HG03571 (cell line): ENCODE results near the gene USP24.

Experiments
- ATAC-seq: cut with Tn5 transposase; IDR thresholded peaks from one replicate; pipeline ENCODE4 v1.9.1; 2021; ENCODE audit not compliant: unreplicated experiment

The USP24 gene

DNA sequence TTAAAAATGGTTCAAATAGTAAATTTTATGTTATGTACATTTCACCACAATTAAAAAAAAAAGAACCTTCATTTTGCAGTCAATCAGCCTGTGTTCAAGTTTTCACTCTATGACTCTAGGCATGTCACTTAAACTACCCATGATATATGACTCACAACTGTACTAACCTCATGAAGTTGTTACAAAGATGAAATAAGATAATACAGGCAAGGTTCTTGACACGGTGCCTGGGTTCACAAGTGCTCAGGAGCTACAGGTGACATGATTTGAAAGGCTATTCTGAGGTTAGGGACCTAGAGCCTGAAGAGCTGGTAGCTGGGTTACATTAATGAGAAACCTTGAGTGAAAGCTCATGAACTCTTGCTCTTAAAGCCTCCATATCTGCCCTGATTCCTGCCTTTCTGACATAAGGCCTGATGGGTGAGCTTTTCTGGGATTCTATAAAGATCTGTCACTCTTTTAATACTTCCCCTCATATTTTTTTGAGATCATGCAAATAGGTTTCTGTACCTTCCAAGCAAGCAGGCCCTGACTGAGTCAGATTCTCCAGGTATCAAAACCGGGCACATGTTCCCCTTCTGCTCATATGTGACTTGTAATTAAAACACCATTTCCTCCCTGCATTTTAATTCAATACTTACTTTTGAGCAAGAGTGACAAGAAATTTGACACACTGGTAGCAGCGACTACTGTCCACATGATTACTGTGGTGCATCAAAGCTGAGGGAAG lies 141.8 kb downstream of the USP24 start:
- no peak for ATAC-seq

DNA sequence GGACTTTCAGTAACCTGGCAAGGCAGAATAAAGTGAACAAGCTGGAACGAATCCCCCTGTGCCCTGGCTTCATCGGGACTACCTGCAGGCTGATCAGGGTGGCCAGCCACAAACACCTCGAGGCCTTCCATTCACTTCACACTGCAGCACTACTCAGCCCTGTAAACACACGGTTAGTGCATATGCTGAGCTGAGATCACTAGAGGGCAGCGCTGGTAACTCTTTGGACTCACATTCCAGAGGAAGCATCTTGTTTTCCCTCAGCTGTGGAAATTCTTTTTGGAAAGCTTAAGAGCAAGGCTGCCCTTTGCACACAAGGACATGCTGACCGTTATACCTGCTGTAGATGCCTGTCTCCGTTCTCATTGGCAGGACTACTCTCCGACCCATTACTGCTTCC lies 143.7 kb downstream of the USP24 start:
- ATAC-seq, result no peak

DNA sequence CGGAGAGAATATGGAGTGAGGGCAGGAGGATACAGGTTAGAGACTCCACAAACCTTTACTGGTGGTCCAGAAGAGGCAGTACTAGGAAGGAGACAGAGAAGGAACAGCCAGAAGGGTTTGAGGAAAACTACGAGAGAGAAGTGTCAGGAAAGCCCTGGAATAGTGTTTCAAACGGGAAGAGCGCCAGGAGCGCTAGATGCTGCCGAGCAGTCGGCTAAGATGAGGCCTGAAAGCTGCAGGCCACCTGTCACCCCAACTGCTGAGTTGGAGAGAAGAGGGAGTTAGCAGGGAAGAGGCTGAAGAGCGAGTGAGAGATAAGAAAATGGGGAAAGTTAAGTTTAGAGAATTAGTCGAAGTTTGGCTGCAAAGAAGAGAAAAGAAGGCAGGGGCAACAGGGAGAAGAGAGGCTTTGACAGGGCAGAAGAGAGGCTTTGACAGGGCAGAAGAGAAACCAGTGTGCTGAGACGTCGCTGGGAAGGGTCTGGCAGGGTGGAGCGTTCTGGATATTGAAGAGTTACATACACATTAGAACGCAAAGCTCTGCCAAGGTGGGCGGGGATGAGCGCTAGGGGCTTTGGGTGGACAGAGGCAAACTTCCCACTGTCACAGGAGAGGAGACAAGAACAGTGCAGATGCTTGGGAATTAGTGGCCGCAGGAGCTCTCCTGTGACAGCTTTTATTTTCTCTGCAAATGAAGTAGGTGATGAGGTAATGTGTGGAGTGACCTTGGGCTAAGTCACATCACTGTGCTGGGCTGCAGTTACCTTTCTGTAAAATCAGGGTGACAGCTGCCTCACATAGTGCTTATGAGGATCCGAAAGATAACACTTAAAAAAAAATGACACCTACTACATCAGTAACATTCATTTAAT lies 144.6 kb downstream of the USP24 start:
- ATAC-seq, result no peak

DNA sequence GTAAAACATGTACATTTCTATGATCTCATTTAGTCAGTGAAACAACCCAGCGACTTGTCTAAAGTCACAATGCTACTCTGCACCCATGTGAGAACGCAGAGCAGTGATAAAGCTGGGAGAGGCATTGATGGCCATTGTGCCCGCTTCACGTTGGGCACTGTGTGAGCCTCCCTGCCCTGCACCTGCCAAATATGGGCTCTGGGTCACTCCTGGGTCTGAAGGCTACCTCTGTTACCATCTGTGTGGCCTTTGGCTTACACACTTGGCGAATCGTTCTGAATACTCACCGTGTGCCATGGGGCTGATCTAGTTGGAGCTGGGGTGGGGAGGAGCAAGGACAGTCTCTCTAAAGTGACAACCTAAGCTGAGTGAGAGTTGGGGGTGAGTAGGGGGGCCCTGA lies 145.9 kb downstream of the USP24 start:
- ATAC-seq, result no peak

DNA sequence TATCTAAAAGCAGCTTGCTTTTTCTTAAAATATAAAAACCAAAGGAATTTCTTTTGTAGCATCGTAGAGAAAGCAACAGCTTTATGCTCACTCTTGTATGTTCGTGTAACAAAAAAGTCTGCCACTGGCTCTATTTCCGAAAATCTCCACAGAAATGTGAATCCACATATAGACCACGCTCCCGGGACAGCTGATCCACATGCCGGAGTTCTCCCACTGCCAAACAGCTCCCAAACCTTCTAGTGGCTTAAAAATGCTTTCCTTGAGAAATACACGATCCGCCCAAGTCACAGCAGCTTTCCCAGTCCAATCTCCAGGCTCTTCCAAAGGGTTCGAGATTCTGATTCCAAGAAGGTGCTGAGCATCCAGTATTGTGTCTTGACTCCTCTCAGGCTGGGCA lies 146.5 kb downstream of the USP24 start:
- no peak for ATAC-seq

DNA sequence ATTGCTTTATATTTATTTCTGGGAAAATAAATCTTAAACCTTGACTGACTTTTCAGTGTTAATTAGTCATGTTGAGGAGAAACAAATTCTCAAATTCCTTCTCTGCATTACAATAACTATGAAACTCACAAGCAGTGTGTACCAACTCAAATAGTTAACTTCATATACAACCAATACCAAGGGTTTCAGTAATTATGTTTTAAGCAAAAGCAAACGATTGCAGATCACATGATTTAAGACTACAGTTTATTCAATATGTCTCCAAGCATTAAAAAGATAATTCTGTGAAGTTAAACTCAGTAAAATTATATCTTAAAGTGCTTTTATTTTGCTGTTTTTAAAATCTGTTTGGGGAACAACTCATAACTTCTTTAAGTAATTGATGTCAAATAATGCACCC lies 147.2 kb downstream of the USP24 start:
- ATAC-seq, result no peak

DNA sequence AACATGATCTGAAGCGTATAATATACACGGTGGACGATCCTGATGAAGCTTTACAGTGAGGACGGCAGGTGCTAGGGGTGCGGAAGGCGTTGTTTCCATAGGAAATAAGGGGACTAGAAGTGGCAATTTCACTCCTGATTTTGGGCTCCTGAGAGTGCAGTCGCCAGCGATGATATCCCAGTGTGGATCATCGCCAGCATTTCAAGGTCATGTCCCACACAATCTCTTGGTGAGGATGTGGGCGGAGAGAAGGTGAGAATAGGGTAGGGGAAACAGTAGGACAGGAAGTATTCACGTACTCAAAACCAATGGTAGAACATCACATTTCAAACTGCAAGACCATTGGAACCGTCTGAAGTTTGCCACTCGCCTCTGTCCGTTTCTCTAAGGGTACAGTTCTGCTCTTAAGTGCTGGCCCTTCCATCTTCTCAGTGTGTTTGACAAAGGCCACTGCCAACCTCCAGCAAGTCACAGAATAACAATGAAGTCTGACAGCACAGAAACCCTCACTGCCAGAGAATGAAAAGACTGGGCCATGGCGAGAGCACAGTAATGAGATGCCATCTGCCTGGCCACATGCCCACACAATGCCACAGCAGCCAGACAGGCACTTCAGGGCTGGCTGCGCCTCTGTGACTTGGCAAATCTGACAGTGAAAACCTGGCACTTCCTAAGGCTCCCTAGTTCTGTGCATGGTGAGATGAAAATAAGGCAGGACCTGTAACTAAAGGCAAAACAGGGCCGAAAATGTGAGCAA lies 148.0 kb downstream of the USP24 start:
- no peak for ATAC-seq

DNA sequence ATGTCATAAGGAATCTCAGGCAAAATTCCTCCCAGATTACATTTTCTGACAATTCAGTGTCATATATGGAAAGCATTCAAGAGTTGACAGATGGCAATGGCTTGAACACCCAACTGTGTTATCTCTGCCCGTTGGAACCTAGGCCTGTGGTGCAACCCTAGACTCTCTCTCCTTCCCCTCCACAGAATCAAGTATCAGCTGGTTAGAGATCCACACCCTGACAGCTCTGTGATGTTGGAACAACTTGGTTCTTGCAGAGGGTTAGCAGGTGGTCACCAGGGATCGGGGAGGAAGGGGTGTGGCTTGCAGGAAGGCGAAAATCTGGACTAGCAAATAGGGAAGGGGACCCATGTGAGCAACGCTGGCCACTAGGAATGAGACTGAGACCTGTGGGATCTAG lies 149.5 kb downstream of the USP24 start:
- ATAC-seq, result no peak

DNA sequence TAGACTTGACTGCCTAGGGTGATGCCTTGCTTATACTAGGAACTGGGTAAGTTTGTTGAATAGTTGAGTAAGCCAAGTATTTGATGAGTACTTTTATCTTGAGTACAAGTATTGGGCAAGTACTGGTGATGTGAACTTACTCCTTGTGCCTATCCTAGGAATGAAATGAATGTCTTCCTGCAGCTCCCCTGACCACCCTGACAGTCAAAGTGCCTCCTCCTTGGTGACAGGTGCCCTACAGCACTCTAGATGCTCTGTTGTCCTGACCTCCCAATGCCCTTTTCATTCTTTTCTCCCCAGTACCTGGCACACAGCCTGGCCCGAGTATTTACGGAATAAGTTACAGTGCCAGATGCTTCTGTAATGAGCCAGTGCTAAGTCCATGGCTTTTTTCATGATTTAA lies 150.3 kb downstream of the USP24 start:
- no peak for ATAC-seq

DNA sequence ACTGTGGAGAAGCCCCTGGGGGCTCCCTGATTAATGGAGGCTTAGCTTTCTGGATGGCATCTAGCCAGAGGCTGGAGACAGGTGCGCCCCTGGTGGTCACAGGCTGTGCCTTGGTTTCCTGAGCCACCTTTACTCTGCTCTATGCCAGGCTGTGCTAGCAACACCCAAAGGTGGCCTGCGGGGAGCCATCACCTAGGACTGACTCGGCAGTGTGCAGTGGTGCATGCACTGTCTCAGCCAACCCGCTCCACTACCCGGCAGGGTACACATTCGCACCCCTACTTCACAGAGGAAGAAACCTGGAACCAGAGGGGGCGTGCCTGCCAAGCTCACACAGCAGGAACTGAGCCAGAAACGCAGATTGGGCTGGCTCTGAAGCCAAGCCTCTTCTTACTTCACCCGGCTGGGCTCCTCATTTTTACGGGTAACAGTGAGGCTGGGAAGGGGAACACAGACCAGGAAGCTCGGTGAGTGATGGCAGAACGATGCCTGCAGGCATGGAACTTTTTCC lies 151.0 kb downstream of the USP24 start:
- ATAC-seq, result no peak

DNA sequence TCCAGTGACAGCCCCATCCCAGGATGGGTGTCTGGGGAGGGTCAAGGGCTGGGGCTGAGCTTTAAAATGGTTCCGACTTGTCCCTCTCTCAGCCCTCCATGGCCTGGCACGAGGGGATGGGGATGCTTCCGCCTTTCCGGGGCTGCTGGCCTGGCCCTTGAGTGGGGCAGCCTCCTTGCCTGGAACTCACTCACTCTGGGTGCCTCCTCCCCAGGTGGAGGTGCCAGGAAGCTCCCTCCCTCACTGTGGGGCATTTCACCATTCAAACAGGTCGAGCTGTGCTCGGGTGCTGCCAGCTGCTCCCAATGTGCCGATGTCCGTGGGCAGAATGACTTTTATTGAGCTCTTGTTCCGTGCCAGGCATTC lies 151.6 kb downstream of the USP24 start:
- no peak for ATAC-seq

DNA sequence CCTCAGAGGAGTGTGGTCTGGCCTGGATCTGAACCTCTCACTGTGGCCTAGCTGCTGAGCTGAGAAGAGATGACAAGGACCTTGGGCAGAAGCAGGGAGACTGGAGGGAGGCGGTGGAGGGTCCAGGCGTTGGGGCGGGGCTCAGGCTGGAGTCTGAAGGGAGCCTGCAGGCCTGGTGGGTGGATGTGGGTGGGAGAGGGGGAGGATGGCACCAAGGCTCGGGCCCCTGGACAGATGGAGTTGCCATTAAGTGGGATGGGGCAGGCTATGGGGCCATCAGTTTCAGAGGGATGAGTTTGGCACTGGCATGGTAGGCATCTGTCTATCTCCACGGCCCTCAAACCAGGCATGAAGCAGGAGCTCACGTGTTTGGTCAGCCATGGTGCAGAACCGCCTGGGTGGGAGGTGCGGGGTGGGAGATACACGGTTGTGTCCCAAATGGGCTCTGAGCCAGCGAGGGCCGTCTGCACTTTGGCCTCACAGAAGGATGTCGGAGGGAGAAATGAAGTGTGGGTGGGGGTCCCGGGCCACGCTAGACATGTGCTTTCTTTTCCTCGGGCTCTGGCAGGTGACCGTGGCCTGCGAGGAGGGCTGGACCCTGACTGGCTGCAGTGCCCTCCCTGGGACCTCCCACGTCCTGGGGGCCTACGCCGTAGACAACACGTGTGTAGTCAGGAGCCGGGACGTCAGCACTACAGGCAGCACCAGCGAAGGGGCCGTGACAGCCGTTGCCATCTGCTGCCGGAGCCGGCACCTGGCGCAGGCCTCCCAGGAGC lies 152.2 kb downstream of the USP24 start:
- no peak for ATAC-seq

DNA sequence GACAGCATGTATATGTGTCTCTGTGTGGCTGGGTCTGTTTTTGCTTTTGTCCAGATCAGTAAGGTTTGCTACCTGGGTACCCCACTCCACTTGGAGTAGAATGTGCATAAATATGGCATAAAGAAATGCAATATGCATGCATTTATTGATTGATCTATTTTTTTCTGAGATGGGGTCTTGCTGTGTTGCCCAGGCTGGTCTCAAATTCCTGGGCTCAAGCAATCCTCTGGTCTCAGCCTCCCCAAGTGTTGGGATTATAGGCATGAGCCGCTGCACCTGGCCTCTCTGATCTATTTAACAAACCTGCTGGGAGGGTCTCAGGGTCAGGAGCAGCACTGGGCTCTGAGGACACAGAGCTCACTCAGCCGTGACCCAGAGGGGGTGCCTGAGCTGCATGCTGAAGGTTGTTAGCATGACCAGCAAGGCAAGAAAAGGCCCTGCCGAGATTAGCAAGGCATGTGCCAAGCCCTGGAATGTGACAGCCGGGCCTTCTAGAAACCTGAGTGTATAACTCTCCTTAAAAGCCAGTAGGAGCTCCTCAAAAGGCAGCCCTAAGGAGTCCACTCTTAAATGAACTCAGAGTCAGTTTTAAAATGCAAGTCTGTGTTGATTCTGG lies 153.3 kb downstream of the USP24 start:
- ATAC-seq, result no peak

DNA sequence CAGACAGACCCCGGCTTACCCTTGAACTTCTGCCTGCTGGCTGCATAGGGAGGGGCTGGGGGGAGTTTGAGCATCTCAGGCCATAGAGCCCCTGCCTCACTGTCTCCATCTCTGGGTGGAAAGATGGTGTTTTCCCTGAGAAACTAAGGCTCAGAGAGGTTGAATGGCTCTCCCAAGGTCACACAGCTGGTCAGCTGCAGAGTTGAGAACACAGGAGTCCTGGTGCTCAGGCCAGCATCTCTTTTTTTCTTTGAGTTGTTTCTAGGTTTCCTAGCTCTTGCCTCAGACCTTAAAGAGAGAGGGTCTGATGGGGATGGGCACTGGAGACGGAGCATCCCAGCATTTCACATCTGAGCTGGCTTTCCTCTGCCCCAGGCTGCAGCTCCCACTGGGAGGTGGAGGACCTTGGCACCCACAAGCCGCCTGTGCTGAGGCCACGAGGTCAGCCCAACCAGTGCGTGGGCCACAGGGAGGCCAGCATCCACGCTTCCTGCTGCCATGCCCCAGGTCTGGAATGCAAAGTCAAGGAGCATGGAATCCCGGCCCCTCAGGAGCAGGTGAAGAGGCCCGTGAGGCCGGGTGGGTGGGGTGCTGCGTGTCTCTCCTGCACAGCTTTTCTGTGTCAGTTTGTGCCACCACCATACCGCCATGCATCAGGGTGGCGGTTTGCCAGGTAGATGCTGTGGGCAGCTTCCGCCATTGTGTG lies 154.0 kb downstream of the USP24 start:
- no peak for ATAC-seq

DNA sequence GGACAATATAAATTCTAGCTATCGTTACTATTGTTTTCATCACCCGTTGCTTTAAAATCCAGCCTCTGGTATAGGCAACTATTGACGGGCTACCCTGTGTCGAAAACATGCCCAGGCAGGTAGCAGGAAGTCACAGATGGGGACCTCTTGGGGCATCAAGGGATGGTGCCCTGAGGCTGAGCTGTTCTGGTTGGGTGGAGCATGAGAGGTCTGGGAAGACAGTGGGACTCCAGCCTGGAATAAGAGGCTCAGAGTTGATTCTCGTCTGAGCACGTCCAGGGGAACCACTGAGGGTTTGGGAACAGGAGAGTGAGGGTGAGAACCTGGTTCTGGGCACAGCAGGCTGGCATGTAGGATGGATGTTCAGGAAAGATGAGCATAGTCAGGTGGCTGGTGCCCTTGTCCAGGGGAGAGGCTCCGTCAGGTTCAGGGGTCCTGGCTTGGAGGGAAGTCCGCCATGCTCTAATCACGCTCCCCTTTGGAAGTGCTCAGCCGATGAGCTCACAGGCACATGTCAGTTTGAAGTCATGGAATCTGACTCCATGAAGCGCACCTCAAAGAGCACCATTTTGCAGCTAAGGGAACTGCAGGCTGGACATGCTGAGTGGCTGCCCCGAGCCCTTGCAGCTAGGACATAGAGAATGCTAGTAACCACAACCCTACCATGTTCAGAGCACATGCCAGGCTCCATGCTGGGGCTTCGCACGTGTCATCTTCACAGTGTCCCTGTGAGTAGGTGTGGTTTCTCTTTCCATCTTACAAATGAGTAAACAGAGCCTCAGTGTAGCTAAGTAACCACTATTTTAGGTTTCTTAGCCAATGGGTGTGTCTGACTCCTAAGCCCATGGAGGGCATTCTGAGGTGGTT lies 154.8 kb downstream of the USP24 start:
- ATAC-seq, result no peak

DNA sequence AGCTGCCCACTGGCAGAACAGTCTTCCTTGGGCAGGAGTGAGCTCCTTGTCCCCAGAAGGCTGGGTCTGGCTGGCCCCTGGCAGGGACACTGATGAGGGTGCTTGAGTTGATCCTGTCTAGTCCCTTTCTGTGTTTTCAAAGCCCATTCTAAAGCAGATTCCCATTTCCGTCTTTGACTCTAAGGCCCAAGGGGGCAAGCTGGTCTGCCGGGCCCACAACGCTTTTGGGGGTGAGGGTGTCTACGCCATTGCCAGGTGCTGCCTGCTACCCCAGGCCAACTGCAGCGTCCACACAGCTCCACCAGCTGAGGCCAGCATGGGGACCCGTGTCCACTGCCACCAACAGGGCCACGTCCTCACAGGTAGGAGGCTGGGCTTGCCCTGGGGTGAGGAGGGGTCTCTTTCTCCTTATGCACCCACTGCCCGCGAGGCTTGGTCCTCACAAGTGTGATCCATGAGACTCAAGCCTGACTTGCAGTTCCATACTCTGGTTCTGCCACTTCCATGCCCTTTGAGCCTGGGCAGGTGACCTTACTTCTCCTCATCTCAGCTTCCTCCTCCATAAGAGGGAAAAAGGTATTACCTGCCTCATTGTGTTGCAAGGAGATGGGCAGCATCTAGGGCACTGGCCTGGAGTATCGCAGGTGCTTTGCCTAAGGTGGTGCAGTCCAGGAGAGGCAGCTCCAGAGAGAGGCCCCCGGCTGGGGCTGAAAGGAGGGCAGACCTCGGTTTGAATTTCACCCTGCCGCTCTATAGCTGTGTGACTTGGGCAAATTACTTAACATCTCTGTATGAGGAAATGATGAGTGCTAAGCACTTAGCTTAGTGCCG lies 155.6 kb downstream of the USP24 start:
- ATAC-seq, result no peak

DNA sequence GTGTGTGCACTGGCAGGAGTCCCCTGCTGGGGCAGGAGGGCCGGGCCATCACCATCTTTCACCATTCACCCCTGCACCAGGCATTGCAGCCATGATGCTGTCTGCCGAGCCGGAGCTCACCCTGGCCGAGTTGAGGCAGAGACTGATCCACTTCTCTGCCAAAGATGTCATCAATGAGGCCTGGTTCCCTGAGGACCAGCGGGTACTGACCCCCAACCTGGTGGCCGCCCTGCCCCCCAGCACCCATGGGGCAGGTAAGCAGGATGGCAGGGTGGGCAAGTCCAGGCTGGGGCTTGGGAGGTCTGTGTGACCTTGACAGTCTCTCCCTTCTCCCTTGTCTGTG lies 157.2 kb downstream of the USP24 start:
- ATAC-seq, result no peak
